Lower leg skin (tissue), 4 donors: ENCODE measurements around the gene BEST2. TPM values are rescaled to one million over a fixed set of nuclear protein-coding genes. Genes with fewer than 3 reads are reported as not detected.

ENCODE experiments used
- DNase-seq, 2 donors: peaks; one replicate each; pipeline ENCODE4 v3.0.0-alpha.2; 2019; ENCODE audit warnings: low spot score in 2 of 2
- H3K4me3 ChIP-seq: fragments of 200-600 bp; sonication (generic); 2 replicates; pipeline ENCODE4 v1.5.1; 2017; ENCODE audit warnings: mild to moderate bottlenecking, low read depth; ENCODE audit not compliant: poor library complexity, severe bottlenecking
- POLR2A ChIP-seq, 2 donors: fragments of 450-650 bp; IDR thresholded peaks; one replicate each; pipeline ENCODE4 v1.6.1; 2016 to 2017; ENCODE audit warnings: antibody characterized with exemption in 2 of 2, mild to moderate bottlenecking in 1 of 2, moderate library complexity in 1 of 2
- WGBS, 2 donors: methylation state at CpG; one replicate each; pipeline ENCODE4 v1.1.5; 2018; 5-methylcytosine and 5-hydroxymethylcytosine counted together
- intact Hi-C: fragments of 100-400 bp; cut with DNase I; formaldehyde crosslinking; loops from one replicate; pipeline ENCODE4 v1.15.0; 2023; ENCODE audit warnings: low total_unique reads
- total RNA-seq, 4 donors: library from RNA; depleted of rRNA; stranded (reverse); fragments of >200 nt; gene quantifications; one replicate each; pipeline ENCODE4 v1.1.0, GENCODE V29; 2016
- TF ChIP-seq, protein P1 (sequence below), 3 donors: fragments of 450-650 bp; IDR thresholded peaks; one replicate each; pipeline ENCODE4 v1.5.1; 2016; ENCODE audit warnings: antibody characterized with exemption in 3 of 3, mild to moderate bottlenecking in 3 of 3, moderate library complexity in 2 of 3

The BEST2 gene
- total RNA-seq, 4 donors from 2014 or later, result 58.3 to 116 (median 85.5) TPM

DNA sequence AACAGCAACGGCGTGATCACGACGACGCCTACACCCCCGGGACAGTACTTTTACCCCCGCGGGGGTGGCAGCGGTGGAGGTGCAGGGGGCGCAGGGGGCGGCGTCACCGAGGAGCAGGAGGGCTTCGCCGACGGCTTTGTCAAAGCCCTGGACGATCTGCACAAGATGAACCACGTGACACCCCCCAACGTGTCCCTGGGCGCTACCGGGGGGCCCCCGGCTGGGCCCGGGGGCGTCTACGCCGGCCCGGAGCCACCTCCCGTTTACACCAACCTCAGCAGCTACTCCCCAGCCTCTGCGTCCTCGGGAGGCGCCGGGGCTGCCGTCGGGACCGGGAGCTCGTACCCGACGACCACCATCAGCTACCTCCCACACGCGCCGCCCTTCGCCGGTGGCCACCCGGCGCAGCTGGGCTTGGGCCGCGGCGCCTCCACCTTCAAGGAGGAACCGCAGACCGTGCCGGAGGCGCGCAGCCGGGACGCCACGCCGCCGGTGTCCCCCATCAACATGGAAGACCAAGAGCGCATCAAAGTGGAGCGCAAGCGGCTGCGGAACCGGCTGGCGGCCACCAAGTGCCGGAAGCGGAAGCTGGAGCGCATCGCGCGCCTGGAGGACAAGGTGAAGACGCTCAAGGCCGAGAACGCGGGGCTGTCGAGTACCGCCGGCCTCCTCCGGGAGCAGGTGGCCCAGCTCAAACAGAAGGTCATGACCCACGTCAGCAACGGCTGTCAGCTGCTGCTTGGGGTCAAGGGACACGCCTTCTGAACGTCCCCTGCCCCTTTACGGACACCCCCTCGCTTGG lies 40.7 kb downstream of the BEST2 start:
- intact Hi-C loops, result no loop called here
- DNase-seq, result peak; percentile 61 to 93

DNA sequence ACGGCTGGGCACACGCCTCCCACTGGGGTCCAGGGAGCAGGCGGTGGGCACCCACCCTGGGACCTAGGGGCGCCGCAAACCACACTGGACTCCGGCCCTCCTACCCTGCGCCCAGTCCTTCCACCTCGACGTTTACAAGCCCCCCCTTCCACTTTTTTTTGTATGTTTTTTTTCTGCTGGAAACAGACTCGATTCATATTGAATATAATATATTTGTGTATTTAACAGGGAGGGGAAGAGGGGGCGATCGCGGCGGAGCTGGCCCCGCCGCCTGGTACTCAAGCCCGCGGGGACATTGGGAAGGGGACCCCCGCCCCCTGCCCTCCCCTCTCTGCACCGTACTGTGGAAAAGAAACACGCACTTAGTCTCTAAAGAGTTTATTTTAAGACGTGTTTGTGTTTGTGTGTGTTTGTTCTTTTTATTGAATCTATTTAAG lies 41.3 kb downstream of the BEST2 start:
- DNase-seq, result no peak
- peak overlapping the region; percentile 85 for H3K4me3 ChIP-seq
- TF ChIP-seq, protein P1, sequence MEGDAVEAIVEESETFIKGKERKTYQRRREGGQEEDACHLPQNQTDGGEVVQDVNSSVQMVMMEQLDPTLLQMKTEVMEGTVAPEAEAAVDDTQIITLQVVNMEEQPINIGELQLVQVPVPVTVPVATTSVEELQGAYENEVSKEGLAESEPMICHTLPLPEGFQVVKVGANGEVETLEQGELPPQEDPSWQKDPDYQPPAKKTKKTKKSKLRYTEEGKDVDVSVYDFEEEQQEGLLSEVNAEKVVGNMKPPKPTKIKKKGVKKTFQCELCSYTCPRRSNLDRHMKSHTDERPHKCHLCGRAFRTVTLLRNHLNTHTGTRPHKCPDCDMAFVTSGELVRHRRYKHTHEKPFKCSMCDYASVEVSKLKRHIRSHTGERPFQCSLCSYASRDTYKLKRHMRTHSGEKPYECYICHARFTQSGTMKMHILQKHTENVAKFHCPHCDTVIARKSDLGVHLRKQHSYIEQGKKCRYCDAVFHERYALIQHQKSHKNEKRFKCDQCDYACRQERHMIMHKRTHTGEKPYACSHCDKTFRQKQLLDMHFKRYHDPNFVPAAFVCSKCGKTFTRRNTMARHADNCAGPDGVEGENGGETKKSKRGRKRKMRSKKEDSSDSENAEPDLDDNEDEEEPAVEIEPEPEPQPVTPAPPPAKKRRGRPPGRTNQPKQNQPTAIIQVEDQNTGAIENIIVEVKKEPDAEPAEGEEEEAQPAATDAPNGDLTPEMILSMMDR (IDR thresholded peaks at IDR 0.05), result no peak
- TF ChIP-seq POLR2A (IDR thresholded peaks at IDR 0.05), result no peak
- intact Hi-C loops, result no loop called here
- 0 to 1% methylated on average over 22 of the region's 22 CpGs for WGBS, 2 donors

More for the DNA sequence above, 40.7 kb downstream of the BEST2 start:
- peak overlapping the region; percentile 85 for H3K4me3 ChIP-seq
- WGBS, 2 donors, result 0% methylated on average over 31 to 47 of the region's 84 CpGs
- TF ChIP-seq, protein P1 (IDR thresholded peaks at IDR 0.05), result no peak
- TF ChIP-seq POLR2A (IDR thresholded peaks at IDR 0.05), result no peak

GRCh38 chr19:12793290-12794195 lies 42.0 kb downstream of the BEST2 start:
- whole genome bisulfite sequencing, 2 donors, result 0% methylated on average over 20 to 63 of the region's 81 CpGs
- H3K4me3 ChIP-seq, result peak overlapping the region; percentile 85
- no peak for TF ChIP-seq POLR2A (IDR thresholded peaks at IDR 0.05)
- TF ChIP-seq, protein P1 (IDR thresholded peaks at IDR 0.05), result no peak
- intact Hi-C loops, result loop anchor here (2.0 kb wide), 1 partner anchor 17 kb away; no protein-coding TSS in a partner anchor
- peak; percentile 92 to 99 for DNase-seq

- peak overlapping the region; percentile 13 for H3K4me3 ChIP-seq
- 52 to 60% methylated on average over 7 of the region's 7 CpGs for WGBS, 2 donors
- intact Hi-C loops, result loop anchor here (2.0 kb wide), 1 partner anchor 18 kb away; no protein-coding TSS in a partner anchor
- TF ChIP-seq, protein P1 (IDR thresholded peaks at IDR 0.05), result no peak
- TF ChIP-seq POLR2A (IDR thresholded peaks at IDR 0.05), result no peak
- DNase-seq, result no peak
Measured at GRCh38 chr19:12794196-12794941, 42.8 kb downstream of the BEST2 start.

GRCh38 chr19:12794971-12795381 lies 43.4 kb downstream of the BEST2 start:
- 84 to 86% methylated on average over 9 of the region's 9 CpGs for WGBS, 2 donors
- intact Hi-C loops, result loop anchor here (2.0 kb wide), 1 partner anchor 18 kb away; no protein-coding TSS in a partner anchor
- no peak overlapping the region for H3K4me3 ChIP-seq
- TF ChIP-seq, protein P1 (IDR thresholded peaks at IDR 0.05), result no peak
- no peak for TF ChIP-seq POLR2A (IDR thresholded peaks at IDR 0.05)
- no peak for DNase-seq
